Breast epithelium (tissue), 3 donors: ENCODE measurements around the gene RBFOX1.
"Not testable (repeated sequence)": the region's sequence is repeated elsewhere in the genome, so short reads cannot be mapped to it uniquely, and the experiment has no call there.

Experiments used
- CTCF ChIP-seq, 3 donors: fragments of 450-650 bp; IDR thresholded peaks; one replicate each; pipeline ENCODE4 v1.5.1; 2016 to 2017; ENCODE audit warnings: antibody characterized with exemption in 3 of 3, mild to moderate bottlenecking in 3 of 3, moderate library complexity in 3 of 3
- POLR2A ChIP-seq: fragments of 450-650 bp; IDR thresholded peaks from one replicate; pipeline ENCODE4 v1.6.1; 2016; ENCODE audit warnings: antibody characterized with exemption, mild to moderate bottlenecking, moderate library complexity
- POLR2AphosphoS5 ChIP-seq, 3 donors: sonication (generic); formaldehyde crosslinking; IDR thresholded peaks; one replicate each; pipeline ENCODE4 v1.6.1; 2017; ENCODE audit warnings: antibody characterized with exemption in 3 of 3

- not testable (repeated sequence) for TF ChIP-seq CTCF (IDR thresholded peaks at IDR 0.05); POLR2A; POLR2AphosphoS5 (IDR thresholded peaks at IDR 0.05)
Measured at GRCh38 chr16:7502591-7503157, 170.0 kb downstream of the RBFOX1 start.
